NCI-H510A (cell line): ENCODE results near the gene KRT6A.
"Not testable (repeated sequence)": the region's sequence is repeated elsewhere in the genome, so short reads cannot be mapped to it uniquely, and the experiment has no call there.

Source experiments
- DNase-seq: peaks from one replicate; lab custom pipeline; 2025; lab: John Stamatoyannopoulos, UW

Gene KRT6A

GRCh38 chr12:52464897-52465296, 28.2 kb downstream of the KRT6A start:
- no peak for DNase-seq

- DNase-seq: no peak
Observed at GRCh38 chr12:52461693-52462092, 31.4 kb downstream of the KRT6A start.

- no peak for DNase-seq
Observed at GRCh38 chr12:52458861-52459260, 34.2 kb downstream of the KRT6A start.

GRCh38 chr12:52455821-52456220, 37.2 kb downstream of the KRT6A start:
- no peak for DNase-seq

- no peak for DNase-seq
Observed at GRCh38 chr12:52454411-52455201, 38.5 kb downstream of the KRT6A start.

GRCh38 chr12:52452101-52452500, 41.0 kb downstream of the KRT6A start, which contains the start of gene KRT6B:
KRT6B (minus strand) TSS chr12:52452146; CDS start chr12:52452078, 68 bp downstream.
- no peak for DNase-seq

- DNase-seq: no peak
Observed at GRCh38 chr12:52448228-52448627, 44.8 kb downstream of the KRT6A start.

GRCh38 chr12:52447196-52447595, 45.9 kb downstream of the KRT6A start:
- not testable (repeated sequence) for DNase-seq

GRCh38 chr12:52446367-52447045, 46.6 kb downstream of the KRT6A start:
- DNase-seq: no peak

GRCh38 chr12:52445876-52446275, 47.2 kb downstream of the KRT6A start:
- no peak for DNase-seq

GRCh38 chr12:52444647-52445595, 48.1 kb downstream of the KRT6A start:
- DNase-seq: no peak

GRCh38 chr12:52443966-52444365, 49.1 kb downstream of the KRT6A start:
- DNase-seq: no peak

GRCh38 chr12:52442600-52443061, 50.4 kb downstream of the KRT6A start:
- no peak for DNase-seq

- DNase-seq: no peak
Observed at GRCh38 chr12:52441320-52441911, 51.6 kb downstream of the KRT6A start.

GRCh38 chr12:52440821-52441319, 52.2 kb downstream of the KRT6A start:
- DNase-seq: no peak

- no peak for DNase-seq
Observed at GRCh38 chr12:52439845-52440244, 53.2 kb downstream of the KRT6A start.

- no peak for DNase-seq
Observed at GRCh38 chr12:52439420-52439819, 53.6 kb downstream of the KRT6A start.

- DNase-seq: no peak
Observed at GRCh38 chr12:52438305-52439301, 54.5 kb downstream of the KRT6A start.

- no peak for DNase-seq
Observed at GRCh38 chr12:52437508-52437907, 55.5 kb downstream of the KRT6A start.
